Measurements from ENCODE around the gene DMRT3.

GRCh38 chr9:948497-948896 lies 28.0 kb upstream of the DMRT3 start:
- no peak for TF ChIP-seq CTCF (IDR thresholded peaks at IDR 0.05; ENCODE audit: insufficient read depth, low read length)
- no peak for TF ChIP-seq GABPA (IDR thresholded peaks at IDR 0.05; ENCODE audit: low read depth)
- TF ChIP-seq POLR2AphosphoS5 (IDR thresholded peaks at IDR 0.05; ENCODE audit: low read depth): no peak
